ENCODE measurements around the gene KIDINS220.

The KIDINS220 gene

DNA sequence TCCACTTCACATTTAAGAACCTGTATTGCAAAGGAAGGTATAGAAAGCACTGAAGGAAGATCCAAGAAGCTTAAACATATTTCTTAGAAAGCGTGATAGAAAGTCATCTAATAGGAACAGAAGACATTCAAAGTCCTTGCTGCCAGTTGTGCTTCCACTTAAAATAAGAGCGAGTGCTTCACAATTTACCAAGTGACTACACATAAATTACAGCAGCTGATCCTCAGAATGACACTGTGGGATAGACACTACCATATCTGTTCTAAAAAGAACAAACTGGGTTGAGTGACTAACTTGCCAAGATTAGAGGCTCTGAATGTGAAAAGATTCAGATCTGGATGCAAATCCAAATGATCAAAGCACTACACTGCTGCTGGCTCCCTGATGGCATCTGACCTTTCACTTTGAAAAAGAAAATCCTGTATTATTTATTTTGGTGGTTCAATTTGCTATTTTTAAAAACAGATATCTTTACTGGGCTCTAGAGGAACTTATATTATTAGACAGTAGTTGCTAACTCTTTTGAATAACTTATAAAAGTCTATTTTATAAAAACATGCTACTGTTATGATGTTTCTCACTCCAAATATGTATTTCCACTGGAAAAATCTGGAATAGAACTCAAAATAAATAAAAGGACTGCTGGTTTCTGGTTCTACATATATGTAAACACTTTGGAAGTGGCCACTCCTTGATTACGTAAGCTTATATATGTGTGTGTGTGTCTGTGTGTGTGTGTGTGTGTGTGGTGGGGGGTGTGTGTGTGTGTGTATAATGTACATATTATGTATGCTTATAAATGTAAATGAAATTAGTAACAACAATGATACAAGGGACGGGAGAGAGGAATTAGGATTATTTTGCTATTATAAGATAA lies 57.4 kb downstream of the KIDINS220 start:
- Mint-ChIP-seq H3K27ac (no peak overlapping the region), H3K27me3 (no peaks in the 10 kb centered on the region), H3K4me3 (no peak overlapping the region), H3K4me1 (peaks cover 2 to 5% of the 10 kb centered on the region in 2 donors), H3K9me3 (no peaks in the 10 kb centered on the region), H3K36me3 (peaks cover 47 to 67% of the 10 kb centered on the region in 2 donors)
- no peak for DNase-seq
- ATAC-seq (replicated peaks), result no peak

DNA sequence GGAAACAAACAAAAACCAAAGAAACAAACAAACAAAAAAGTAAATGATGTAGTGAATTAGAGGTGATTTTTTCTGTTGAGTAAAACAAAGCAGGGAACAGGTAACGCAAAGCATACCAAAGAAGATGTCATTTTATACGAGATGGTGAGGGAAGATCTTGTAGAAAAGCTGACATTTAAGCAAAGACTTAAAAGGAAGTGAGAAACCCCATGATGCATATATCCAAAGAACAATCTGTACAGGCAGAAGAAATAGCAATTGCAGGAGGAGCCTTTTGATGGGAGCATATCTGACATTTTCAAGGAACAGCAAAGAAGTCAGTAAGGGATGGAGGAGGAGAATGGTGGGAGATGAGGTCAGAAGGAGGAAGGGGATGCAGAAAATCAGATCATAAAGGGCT lies 63.0 kb downstream of the KIDINS220 start:
- ATAC-seq (replicated peaks), result peak; percentile 55 to 60
- Mint-ChIP-seq H3K27me3 (no peaks in the 10 kb centered on the region), H3K36me3 (peaks cover 34 to 44% of the 10 kb centered on the region in 2 donors), H3K27ac (no peak overlapping the region), H3K9me3 (no peaks in the 10 kb centered on the region), H3K4me1 (peaks cover 6 to 15% of the 10 kb centered on the region in 2 donors), H3K4me3 (no peak overlapping the region)
- DNase-seq, result no peak

- Mint-ChIP-seq H3K9me3 (peaks cover 0 to 1% of the 10 kb centered on the region in 2 donors), H3K36me3 (peaks cover 30 to 48% of the 10 kb centered on the region in 2 donors), H3K4me1 (no peaks in the 10 kb centered on the region), H3K27ac (no peak overlapping the region), H3K27me3 (no peaks in the 10 kb centered on the region), H3K4me3 (no peak overlapping the region)
- no peak for ATAC-seq (replicated peaks)
- DNase-seq, result no peak
Measured at GRCh38 chr2:8767324-8767723, 70.1 kb downstream of the KIDINS220 start.

DNA sequence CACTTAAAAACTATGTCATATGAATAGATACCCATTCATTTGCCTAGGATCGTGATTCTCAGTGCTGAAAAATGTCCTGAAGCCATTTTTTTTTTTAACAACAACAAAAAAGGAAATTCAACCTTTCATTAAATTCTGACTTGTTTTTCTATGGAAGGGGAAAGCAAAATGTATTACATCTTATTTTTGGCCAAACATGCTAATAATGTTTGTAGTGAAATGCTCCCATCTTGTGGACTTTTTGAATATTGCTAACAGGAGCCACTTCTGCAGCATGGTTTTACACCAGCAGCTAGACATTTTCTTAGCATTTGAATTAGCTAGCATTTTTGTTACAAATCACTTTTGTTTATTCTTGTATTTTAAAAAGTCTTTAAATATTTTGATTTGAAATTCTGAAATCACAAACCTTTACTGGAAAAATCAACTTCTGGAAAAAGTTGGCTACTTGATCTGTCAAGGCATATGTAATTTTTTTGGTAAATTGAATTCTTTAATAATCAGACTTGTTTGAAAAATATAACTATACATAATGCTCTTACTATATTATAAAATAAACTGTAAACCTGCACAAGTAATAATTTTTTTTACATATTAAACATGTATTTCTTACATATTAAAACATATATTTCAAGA lies 75.8 kb downstream of the KIDINS220 start:
- Mint-ChIP-seq H3K27me3 (no peaks in the 10 kb centered on the region), H3K4me3 (no peak overlapping the region), H3K36me3 (peaks cover 31 to 49% of the 10 kb centered on the region in 2 donors), H3K27ac (no peak overlapping the region), H3K4me1 (no peaks in the 10 kb centered on the region), H3K9me3 (peaks cover 1 to 9% of the 10 kb centered on the region in 2 donors)
- ATAC-seq (replicated peaks) (no peak), DNase-seq (no peak)

DNA sequence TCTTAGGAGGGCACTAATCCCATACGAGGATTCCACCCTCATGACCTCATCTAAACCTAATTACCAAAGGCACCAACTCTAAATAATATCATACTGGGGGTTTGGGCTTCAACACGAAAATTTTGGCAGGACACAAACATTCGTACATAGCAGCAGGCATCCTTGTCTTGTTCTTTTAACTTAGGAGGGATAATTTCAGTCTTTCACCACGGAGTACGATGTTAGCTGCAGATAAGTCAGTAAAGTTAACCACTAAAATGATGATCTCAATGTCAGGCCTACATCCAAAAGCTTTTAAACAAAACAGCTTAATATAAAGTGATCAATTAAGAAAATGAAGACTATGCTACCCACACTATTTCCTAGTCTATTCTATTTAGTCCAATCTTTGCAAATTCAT lies 80.7 kb downstream of the KIDINS220 start:
- H3K4me1 Mint-ChIP-seq, result no peaks in the 10 kb centered on the region
- no peak overlapping the region for H3K27ac Mint-ChIP-seq
- peaks cover 36 to 46% of the 10 kb centered on the region in 2 donors for H3K36me3 Mint-ChIP-seq
- no peak for ATAC-seq (replicated peaks)
- no peaks in the 10 kb centered on the region for H3K27me3 Mint-ChIP-seq
- no peak for DNase-seq
- no peak overlapping the region for H3K4me3 Mint-ChIP-seq
- peaks cover 2 to 9% of the 10 kb centered on the region in 2 donors for H3K9me3 Mint-ChIP-seq

DNA sequence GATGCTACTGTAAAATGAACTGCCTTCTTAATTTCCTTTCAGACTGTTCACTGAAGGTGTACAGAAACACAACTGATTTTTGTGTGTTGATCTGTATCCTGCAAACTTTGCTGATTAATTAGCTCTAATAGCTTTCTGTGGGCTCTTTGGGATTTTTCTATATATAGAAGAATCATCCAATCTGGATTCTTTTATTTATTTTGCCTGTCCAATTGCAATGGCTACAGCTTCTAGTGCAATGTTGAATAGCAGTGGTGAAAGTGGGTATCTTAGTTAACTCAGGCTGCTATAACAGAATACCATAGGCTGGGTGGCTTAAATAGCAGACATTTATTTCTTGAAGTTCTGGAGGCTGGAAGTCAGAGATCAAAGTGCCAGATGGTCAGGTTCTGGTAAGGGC lies 81.2 kb downstream of the KIDINS220 start:
- Mint-ChIP-seq H3K36me3 (peaks cover 36 to 46% of the 10 kb centered on the region in 2 donors), H3K4me3 (no peak overlapping the region), H3K4me1 (no peaks in the 10 kb centered on the region), H3K9me3 (peaks cover 2 to 9% of the 10 kb centered on the region in 2 donors), H3K27me3 (no peaks in the 10 kb centered on the region), H3K27ac (no peak overlapping the region)
- DNase-seq (no peak), ATAC-seq (replicated peaks) (no peak)

GRCh38 chr2:8754106-8754776 lies 83.2 kb downstream of the KIDINS220 start:
- ATAC-seq (replicated peaks), result no peak
- DNase-seq, result no peak
- H3K4me1 Mint-ChIP-seq, result no peaks in the 10 kb centered on the region
- H3K27me3 Mint-ChIP-seq, result no peaks in the 10 kb centered on the region
- no peak overlapping the region for H3K4me3 Mint-ChIP-seq
- H3K27ac Mint-ChIP-seq, result no peak overlapping the region
- H3K36me3 Mint-ChIP-seq, result peaks cover 36 to 50% of the 10 kb centered on the region in 2 donors
- H3K9me3 Mint-ChIP-seq, result peaks cover 2 to 9% of the 10 kb centered on the region in 2 donors

DNA sequence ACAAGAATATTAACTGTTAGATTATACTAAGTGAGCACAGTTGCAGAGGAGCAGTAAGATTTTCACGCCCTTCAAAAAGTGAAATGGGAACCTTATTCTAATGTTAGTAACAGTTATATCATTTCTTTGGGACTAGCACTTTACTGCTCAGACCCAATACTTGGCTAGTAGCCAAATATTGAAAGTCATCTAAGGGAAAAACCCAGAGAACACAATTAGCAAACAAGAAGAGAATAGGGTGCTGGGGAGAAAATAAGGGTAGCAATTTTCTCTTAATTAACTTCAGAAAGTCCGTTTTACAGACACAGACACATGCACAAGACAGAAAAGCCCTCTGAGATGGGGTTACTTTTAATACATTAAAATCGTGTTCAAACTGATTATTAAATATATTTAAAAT lies 83.8 kb downstream of the KIDINS220 start:
- ATAC-seq (replicated peaks) (no peak), DNase-seq (no peak)
- H3K4me1 Mint-ChIP-seq, result no peaks in the 10 kb centered on the region
- no peaks in the 10 kb centered on the region for H3K27me3 Mint-ChIP-seq
- H3K9me3 Mint-ChIP-seq, result peaks cover 2 to 9% of the 10 kb centered on the region in 2 donors
- H3K4me3 Mint-ChIP-seq, result no peak overlapping the region
- peaks cover 33 to 44% of the 10 kb centered on the region in 2 donors for H3K36me3 Mint-ChIP-seq
- no peak overlapping the region for H3K27ac Mint-ChIP-seq

DNA sequence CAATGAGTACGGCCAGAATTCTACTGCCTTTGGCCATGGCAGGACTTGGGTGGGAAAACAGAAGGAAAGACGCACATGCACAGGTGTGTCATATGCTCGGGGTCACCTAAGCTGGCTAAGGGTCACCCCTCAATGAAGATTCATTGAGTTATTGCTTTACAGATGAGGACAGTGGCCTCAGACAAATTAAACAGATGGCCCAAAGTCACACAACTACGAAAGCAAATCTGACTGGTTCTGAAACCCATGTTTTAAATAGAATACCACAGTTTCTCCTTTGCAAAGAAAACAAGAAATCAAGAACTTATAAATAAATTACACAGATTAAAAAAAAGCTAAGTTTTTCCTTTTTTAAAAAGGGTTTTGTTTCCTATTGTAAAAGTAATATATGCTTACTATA lies 85.0 kb downstream of the KIDINS220 start:
- peaks cover under 1 to 2% of the 10 kb centered on the region in 2 donors for H3K9me3 Mint-ChIP-seq
- H3K36me3 Mint-ChIP-seq, result peaks cover 21 to 36% of the 10 kb centered on the region in 2 donors
- H3K27me3 Mint-ChIP-seq, result no peaks in the 10 kb centered on the region
- H3K4me3 Mint-ChIP-seq, result no peak overlapping the region
- H3K4me1 Mint-ChIP-seq, result no peaks in the 10 kb centered on the region
- H3K27ac Mint-ChIP-seq, result no peak overlapping the region
- no peak for DNase-seq
- no peak for ATAC-seq (replicated peaks)

- H3K36me3 Mint-ChIP-seq, result peaks cover 6 to 20% of the 10 kb centered on the region in 2 donors
- H3K9me3 Mint-ChIP-seq, result no peaks in the 10 kb centered on the region
- H3K4me3 Mint-ChIP-seq, result no peak overlapping the region
- DNase-seq (no peak), ATAC-seq (replicated peaks) (no peak)
- H3K27me3 Mint-ChIP-seq, result no peaks in the 10 kb centered on the region
- no peaks in the 10 kb centered on the region for H3K4me1 Mint-ChIP-seq
- no peak overlapping the region for H3K27ac Mint-ChIP-seq
Measured at GRCh38 chr2:8750221-8750620, 87.2 kb downstream of the KIDINS220 start.

DNA sequence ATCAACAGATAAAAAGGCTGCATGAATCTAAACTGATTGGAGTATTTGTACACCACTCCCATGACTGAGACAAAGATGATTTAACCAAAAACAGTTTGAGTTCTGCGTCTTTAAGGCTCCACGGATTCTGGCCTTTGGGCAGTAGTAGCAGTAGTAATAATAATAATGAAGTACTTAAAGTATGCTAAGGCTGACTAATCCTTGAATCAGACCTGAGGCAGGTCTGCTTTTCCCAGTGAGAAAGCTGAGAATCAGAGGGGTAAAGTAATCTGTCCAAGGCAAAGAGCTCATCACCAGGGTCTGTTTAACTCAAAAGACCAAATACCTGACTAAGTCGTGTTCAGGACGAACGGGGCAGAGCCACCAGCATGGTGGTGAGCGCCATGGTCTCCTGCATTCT lies 94.2 kb downstream of the KIDINS220 start:
- no peak overlapping the region for H3K27ac Mint-ChIP-seq
- no peak overlapping the region for H3K4me3 Mint-ChIP-seq
- H3K36me3 Mint-ChIP-seq, result peaks cover 2 to 20% of the 10 kb centered on the region in 2 donors
- ATAC-seq (replicated peaks) (no peak), DNase-seq (no peak)
- H3K9me3 Mint-ChIP-seq, result no peaks in the 10 kb centered on the region
- H3K27me3 Mint-ChIP-seq, result no peaks in the 10 kb centered on the region
- no peaks in the 10 kb centered on the region for H3K4me1 Mint-ChIP-seq

GRCh38 chr2:8740136-8740535 lies 97.3 kb downstream of the KIDINS220 start:
- no peak overlapping the region for H3K27ac Mint-ChIP-seq
- no peak overlapping the region for H3K4me3 Mint-ChIP-seq
- no peak for ATAC-seq (replicated peaks)
- peaks cover 10 to 30% of the 10 kb centered on the region in 2 donors for H3K36me3 Mint-ChIP-seq
- H3K4me1 Mint-ChIP-seq, result no peaks in the 10 kb centered on the region
- H3K9me3 Mint-ChIP-seq, result no peaks in the 10 kb centered on the region
- no peak for DNase-seq
- H3K27me3 Mint-ChIP-seq, result no peaks in the 10 kb centered on the region

DNA sequence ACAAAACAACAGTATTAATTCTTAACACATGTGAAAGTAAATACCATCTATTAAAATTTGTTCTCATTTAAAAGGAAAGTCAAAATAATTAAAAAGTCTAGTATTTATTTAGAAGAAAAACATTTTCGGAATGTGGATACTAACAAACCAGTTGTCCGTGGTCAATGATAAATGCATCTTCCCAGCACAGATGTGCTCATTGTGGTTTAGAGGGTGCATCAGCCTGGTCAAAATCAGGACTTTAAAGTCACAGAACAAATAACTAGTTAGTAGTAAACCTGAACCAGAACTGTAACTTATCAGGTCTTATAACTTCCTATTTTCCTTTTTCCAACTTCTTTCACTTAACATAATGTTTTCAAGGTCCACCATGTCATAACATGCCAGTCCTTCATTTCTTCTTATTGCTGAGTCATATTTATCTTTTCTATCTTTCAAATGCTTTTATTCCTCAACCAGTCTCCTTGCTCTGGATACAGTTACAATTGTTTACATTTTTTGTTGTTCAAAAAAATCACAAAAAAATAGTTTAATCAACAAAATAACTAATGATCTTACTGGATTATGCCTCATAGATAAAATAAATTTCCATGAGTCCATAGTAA lies 99.7 kb downstream of the KIDINS220 start:
- ATAC-seq (replicated peaks) (no peak), DNase-seq (no peak)
- peaks cover 20 to 32% of the 10 kb centered on the region in 2 donors for H3K36me3 Mint-ChIP-seq
- H3K27me3 Mint-ChIP-seq, result no peaks in the 10 kb centered on the region
- H3K4me3 Mint-ChIP-seq, result no peak overlapping the region
- no peak overlapping the region for H3K27ac Mint-ChIP-seq
- no peaks in the 10 kb centered on the region for H3K4me1 Mint-ChIP-seq
- H3K9me3 Mint-ChIP-seq, result no peaks in the 10 kb centered on the region

DNA sequence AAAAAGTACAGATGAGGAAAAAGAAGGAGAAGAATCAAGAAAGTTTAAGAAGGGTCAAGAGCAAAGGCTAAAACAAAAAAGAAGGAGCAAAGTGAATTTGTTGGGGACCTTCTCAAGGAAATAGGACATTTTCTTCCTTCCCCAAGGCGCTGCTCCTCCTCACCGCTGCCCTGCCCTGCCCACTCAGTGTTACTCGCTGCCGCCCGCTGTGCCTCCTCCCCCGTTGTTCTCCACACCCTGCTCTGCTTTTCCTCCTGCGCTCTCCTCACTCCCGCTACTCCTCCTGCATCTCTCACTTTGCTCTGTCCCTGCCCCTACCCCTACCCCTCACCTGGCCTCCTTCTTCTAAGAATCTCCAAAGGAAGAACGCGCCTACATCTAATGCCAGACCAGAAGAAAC lies 104.8 kb downstream of the KIDINS220 start:
- Mint-ChIP-seq H3K27me3 (no peaks in the 10 kb centered on the region), H3K4me3 (no peak overlapping the region), H3K4me1 (no peaks in the 10 kb centered on the region), H3K36me3 (peaks cover 46 to 59% of the 10 kb centered on the region in 2 donors), H3K27ac (peak overlapping the region; percentile 39), H3K9me3 (no peaks in the 10 kb centered on the region)
- no peak for DNase-seq
- no peak for ATAC-seq (replicated peaks)

All from stimulated activated naive B cell treated with anti-CD40 and anti-IgM and Interleukin-4, amounts not matched to agents 10 μg/mL and 1 μg/mL and 100 μg/mL, for 72 hours (primary cell).